Neural crest cell (in vitro differentiated cells): ENCODE data around the gene VRK2. TPM values are rescaled to one million over a fixed set of nuclear protein-coding genes. Genes with fewer than 3 reads are reported as not detected.
A peak's percentile ranks its signal among the peaks of the same experiment; 100 is the strongest.

Source experiments
- DNase-seq: peaks from one replicate; pipeline ENCODE4 v3.0.0; 2021; ENCODE audit warnings: low read depth, mixed read lengths, low spot score
- H3K27ac Mint-ChIP-seq: one replicate; pipeline ENCODE4 v1.8.0; 2021; ENCODE audit warnings: mild to moderate bottlenecking, mixed read lengths; ENCODE audit not compliant: unreplicated experiment
- H3K27me3 Mint-ChIP-seq: 2 replicates; pipeline ENCODE4 v1.8.0; 2021; ENCODE audit warnings: low read depth, mild to moderate bottlenecking, mixed read lengths
- H3K36me3 Mint-ChIP-seq: 2 replicates; pipeline ENCODE4 v1.8.0; 2021; ENCODE audit warnings: low read depth, mild to moderate bottlenecking, mixed read lengths
- H3K4me1 Mint-ChIP-seq: 2 replicates; pipeline ENCODE4 v1.8.0; 2021; ENCODE audit warnings: mixed read lengths
- H3K4me3 Mint-ChIP-seq: one replicate; pipeline ENCODE4 v1.8.0; 2021; ENCODE audit warnings: mild to moderate bottlenecking, mixed read lengths
- H3K9me3 Mint-ChIP-seq: 2 replicates; pipeline ENCODE4 v1.8.0; 2021; ENCODE audit warnings: mixed read lengths
- total RNA-seq: library from RNA; stranded (reverse); gene quantifications from 2 replicates; pipeline ENCODE4 v1.2.1, GENCODE V29; 2021
- TF ChIP-seq, protein P1 (sequence below): fragments of 200-600 bp; sonication (generic); conservative IDR thresholded peaks from 2 replicates; pipeline ENCODE4 v1.5.0; 2021; ENCODE audit warnings: antibody characterized with exemption, mild to moderate bottlenecking

The VRK2 gene
- total RNA-seq, 1 donor from 2014 or later: 21.4 TPM

DNA sequence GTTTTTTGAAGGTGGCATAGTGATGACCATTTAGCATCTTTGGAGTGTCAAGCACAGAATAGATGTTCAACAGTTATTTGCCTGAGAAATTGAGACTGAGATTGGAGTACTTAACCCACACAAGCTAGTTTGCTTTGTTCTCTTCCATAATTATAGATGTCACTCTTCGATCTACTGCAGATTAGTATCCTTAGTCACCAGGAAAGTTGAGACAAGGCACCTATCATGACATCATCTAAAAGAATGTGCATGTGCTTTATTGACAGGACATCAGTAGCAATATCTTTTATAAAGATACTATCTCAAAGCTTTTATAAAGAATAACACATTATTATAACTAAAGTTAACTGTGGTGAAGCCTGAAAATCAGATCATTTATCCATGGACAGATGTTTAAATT, 6.4 kb downstream of the VRK2 start:
- Mint-ChIP-seq H3K36me3 (peaks cover 5% of the 10 kb centered on the region), H3K4me1 (peaks cover 27% of the 10 kb centered on the region), H3K27ac (no peak overlapping the region), H3K27me3 (no peaks in the 10 kb centered on the region), H3K4me3 (no peak overlapping the region), H3K9me3 (no peaks in the 10 kb centered on the region)
- TF ChIP-seq, protein P1, sequence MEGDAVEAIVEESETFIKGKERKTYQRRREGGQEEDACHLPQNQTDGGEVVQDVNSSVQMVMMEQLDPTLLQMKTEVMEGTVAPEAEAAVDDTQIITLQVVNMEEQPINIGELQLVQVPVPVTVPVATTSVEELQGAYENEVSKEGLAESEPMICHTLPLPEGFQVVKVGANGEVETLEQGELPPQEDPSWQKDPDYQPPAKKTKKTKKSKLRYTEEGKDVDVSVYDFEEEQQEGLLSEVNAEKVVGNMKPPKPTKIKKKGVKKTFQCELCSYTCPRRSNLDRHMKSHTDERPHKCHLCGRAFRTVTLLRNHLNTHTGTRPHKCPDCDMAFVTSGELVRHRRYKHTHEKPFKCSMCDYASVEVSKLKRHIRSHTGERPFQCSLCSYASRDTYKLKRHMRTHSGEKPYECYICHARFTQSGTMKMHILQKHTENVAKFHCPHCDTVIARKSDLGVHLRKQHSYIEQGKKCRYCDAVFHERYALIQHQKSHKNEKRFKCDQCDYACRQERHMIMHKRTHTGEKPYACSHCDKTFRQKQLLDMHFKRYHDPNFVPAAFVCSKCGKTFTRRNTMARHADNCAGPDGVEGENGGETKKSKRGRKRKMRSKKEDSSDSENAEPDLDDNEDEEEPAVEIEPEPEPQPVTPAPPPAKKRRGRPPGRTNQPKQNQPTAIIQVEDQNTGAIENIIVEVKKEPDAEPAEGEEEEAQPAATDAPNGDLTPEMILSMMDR: no peak
- no peak for DNase-seq

DNA sequence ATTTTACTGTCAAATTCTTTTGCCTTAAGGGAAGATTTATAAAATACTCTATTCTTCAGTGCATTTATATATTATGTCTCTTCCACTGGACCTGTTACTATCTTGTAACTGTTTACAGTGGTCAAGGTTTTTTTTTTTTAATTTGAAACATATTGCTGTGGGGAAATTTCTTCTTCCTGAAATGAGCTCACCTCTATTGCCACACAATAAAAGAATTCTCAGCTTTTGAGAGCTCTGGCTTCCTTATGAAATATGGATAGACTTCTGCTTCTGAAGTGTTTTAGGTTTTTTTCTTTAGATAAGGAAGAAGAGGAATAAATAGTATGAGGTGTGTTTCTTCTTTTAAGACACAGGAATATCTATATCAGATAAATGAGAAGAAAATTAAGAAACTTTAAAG, 7.7 kb downstream of the VRK2 start:
- no peak for DNase-seq
- peaks cover 4% of the 10 kb centered on the region for H3K36me3 Mint-ChIP-seq
- H3K4me3 Mint-ChIP-seq: no peak overlapping the region
- H3K27me3 Mint-ChIP-seq: no peaks in the 10 kb centered on the region
- no peak overlapping the region for H3K27ac Mint-ChIP-seq
- no peaks in the 10 kb centered on the region for H3K9me3 Mint-ChIP-seq
- TF ChIP-seq, protein P1: no peak
- H3K4me1 Mint-ChIP-seq: peaks cover 29% of the 10 kb centered on the region

DNA sequence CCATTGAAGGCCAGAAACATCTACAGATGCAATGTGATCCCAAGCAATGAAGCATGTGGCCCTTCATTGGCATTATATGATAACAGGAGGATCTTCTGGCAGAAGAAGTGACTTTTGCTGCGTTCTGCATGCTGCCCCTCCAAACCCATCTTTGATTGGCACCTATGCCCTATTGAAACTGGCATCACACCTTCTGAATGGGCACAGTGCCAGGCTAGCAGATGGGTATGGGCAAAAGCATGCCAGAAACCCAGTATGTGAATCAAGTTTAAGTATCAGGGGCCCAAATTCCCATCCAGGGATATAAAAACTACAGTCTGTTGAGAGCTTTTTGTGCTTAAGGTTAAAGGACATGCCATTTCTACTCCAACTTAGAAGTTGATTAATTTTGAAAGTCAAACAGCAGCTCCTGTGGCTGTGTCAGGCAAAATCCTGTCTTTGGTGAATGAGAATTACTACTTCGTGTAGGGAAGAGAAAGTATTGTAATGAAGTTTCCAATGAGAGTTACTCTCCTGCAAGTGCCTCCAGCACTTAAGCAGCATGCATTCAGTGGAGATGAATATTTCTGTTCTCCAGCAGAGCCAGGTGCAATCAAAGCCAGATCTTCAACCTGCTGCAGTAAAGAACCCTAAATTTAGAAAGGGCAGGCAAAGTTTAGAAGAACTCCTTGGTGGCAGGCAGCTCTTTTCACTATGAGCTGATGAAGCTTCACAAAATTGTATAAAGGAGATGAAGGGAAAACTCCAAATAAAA, 8.6 kb downstream of the VRK2 start:
- Mint-ChIP-seq H3K27ac (no peak overlapping the region), H3K4me3 (no peak overlapping the region), H3K9me3 (no peaks in the 10 kb centered on the region), H3K4me1 (peaks cover 29% of the 10 kb centered on the region), H3K27me3 (no peaks in the 10 kb centered on the region), H3K36me3 (peaks cover 5% of the 10 kb centered on the region)
- no peak for DNase-seq
- TF ChIP-seq, protein P1: no peak

DNA sequence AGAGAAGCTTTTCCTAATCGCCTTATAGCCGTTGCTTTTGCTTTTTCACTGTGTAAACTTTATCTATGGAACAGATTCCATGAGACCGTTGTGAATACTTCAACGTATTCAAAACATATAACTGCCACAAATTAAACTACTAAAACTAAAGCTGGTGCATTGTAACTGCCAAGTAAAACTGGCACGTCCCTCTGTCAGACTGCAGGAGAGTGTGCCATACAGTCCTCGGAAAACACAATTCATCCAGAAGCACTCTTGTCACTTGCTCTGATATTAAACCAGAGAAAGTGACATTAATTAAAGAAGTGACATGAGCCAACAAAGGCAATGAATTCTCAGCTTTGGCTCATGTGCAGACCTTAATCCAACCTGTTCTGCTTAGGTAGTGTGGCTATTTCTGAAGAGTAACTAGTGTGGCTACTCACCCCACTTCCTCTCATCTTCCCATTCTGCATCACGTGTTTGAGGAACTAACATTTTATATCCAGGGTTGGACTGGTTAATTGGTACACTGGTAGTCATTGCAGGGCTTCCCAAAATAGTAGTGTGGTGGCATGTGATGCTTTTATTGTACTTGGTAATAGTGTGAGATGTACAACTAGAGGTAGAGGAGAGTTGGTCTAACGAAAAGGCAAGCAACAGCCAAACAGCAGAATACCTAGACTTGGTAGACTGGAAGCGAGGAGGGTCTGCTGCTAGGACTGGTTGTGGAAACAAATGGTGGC, 9.7 kb downstream of the VRK2 start:
- Mint-ChIP-seq H3K27me3 (no peaks in the 10 kb centered on the region), H3K36me3 (peaks cover 5% of the 10 kb centered on the region), H3K4me3 (no peak overlapping the region), H3K9me3 (no peaks in the 10 kb centered on the region), H3K27ac (no peak overlapping the region), H3K4me1 (peaks cover 29% of the 10 kb centered on the region)
- no peak for DNase-seq
- TF ChIP-seq, protein P1: no peak

DNA sequence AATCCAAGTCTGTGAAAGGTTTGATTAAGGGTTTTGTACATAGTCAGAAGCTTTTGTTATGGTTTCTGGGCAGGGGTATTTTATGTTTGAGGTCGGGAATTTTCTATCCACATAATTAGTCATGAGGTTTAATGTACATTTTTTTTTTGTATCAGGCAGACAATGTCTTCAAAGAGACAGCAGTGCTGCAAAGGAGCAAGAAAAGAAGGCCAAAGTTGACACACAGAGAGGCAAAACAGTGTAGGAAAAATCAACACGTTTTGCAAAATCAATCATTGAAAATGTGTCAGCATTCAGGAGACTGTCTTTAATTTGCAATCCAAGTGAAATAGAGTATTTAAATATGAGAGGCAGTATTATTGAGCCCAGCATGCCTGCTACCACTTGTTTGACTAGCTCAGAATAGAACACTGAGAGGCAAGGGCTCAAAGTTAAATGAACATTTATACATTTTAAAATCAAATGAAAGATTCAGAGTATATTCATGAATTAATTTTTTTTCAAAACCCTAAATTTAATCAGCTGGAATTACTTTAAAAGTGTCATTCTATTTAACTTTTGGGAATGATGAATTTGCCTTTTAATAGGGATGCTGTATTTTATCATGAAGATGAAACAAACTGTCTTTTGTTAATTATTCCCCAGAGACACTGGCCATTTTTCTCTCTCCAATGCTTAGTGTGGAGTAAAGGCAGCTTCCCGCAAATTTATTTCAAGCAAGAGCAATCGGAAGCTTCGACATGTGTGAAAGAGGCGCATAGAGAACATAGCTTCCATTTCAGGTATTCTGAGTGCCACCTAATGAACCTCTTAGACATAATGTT, 11.3 kb downstream of the VRK2 start:
- H3K36me3 Mint-ChIP-seq: peaks cover 8% of the 10 kb centered on the region
- no peak for DNase-seq
- no peaks in the 10 kb centered on the region for H3K27me3 Mint-ChIP-seq
- H3K4me1 Mint-ChIP-seq: peaks cover 24% of the 10 kb centered on the region
- H3K4me3 Mint-ChIP-seq: no peak overlapping the region
- TF ChIP-seq, protein P1: no peak
- peak overlapping the region; percentile 16 for H3K27ac Mint-ChIP-seq
- no peaks in the 10 kb centered on the region for H3K9me3 Mint-ChIP-seq
